ENCODE data around the gene HIVEP3.

HIVEP3 gene

DNA sequence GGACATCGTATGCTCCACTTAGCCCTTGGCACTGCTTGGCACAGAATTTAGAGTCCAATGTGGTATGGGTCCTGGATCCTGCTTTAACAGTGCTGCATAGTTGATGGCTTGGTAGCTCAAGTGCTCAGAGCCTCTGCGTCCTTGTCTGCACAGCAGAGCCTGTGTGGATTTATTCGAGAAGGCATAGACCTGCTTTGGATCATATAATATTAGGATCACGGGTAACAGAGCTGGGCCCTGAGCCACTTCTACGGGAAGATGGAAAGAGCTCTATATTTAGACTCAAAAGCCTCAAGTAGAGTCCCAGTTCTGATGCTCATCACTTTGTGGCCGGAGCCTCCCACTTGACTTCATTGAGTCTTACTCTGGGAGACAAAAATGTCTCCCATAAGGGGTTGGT, 269.9 kb downstream of the HIVEP3 start:
- Histone ChIP-seq H3K4me3 (ENCODE audit: low read length) (no peak overlapping the region), H3K36me3 (replicated peaks; ENCODE audit: insufficient read depth, low read length) (no peaks in the 10 kb centered on the region), H3F3A (ENCODE audit: insufficient read depth, low read length) (no peaks in the 10 kb centered on the region), H3K9ac (ENCODE audit: low read length) (no peak overlapping the region), H3K9me2 (replicated peaks; ENCODE audit: insufficient read depth, low read length) (no peaks in the 10 kb centered on the region), H3K9me3 (replicated peaks; ENCODE audit: insufficient read depth, low read length) (no peaks in the 10 kb centered on the region), H2AFZ (ENCODE audit: low read length) (no peak overlapping the region), H3K4me2 (ENCODE audit: low read depth, low read length) (no peak overlapping the region), H3K79me2 (ENCODE audit: low read length) (no peaks in the 10 kb centered on the region), H3K4me1 (ENCODE audit: low read length) (no peaks in the 10 kb centered on the region), H3K27ac (ENCODE audit: low read length) (no peak overlapping the region), H3K27me3 (replicated peaks; ENCODE audit: insufficient read depth, low read length) (no peaks in the 10 kb centered on the region), H4K20me1 (ENCODE audit: insufficient read depth, low read length) (no peaks in the 10 kb centered on the region)
- TF ChIP-seq, protein P1, sequence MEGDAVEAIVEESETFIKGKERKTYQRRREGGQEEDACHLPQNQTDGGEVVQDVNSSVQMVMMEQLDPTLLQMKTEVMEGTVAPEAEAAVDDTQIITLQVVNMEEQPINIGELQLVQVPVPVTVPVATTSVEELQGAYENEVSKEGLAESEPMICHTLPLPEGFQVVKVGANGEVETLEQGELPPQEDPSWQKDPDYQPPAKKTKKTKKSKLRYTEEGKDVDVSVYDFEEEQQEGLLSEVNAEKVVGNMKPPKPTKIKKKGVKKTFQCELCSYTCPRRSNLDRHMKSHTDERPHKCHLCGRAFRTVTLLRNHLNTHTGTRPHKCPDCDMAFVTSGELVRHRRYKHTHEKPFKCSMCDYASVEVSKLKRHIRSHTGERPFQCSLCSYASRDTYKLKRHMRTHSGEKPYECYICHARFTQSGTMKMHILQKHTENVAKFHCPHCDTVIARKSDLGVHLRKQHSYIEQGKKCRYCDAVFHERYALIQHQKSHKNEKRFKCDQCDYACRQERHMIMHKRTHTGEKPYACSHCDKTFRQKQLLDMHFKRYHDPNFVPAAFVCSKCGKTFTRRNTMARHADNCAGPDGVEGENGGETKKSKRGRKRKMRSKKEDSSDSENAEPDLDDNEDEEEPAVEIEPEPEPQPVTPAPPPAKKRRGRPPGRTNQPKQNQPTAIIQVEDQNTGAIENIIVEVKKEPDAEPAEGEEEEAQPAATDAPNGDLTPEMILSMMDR (IDR thresholded peaks at IDR 0.05; ENCODE audit: low read length): no peak
- no peak for TF ChIP-seq EZH2 (optimal IDR thresholded peaks at IDR 0.05; ENCODE audit: low read depth, low read length)
- no peak for DNase-seq

DNA sequence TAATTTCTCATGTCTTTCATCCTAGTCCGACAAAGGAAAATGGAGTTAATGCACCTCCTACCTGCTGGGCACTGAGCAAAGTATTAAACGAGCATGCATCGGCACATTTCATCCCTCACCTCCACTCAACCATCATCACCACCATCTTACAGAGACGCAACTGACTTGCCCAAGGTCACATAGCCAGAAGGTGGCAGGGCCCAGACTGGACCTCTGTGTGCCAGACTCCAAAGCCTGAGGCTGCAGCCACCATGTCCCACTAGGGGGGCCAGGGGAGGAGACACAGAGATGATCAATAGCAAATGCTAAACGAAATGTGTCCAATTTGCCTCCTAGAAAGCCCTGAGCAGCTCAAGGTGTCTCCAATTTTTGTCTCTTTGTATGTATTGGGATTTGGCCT, 270.5 kb downstream of the HIVEP3 start:
- Histone ChIP-seq H3K9ac (ENCODE audit: low read length) (no peak overlapping the region), H3K9me3 (replicated peaks; ENCODE audit: insufficient read depth, low read length) (no peaks in the 10 kb centered on the region), H3K4me1 (ENCODE audit: low read length) (no peaks in the 10 kb centered on the region), H3K4me2 (ENCODE audit: low read depth, low read length) (no peak overlapping the region), H3F3A (ENCODE audit: insufficient read depth, low read length) (no peaks in the 10 kb centered on the region), H3K27me3 (replicated peaks; ENCODE audit: insufficient read depth, low read length) (no peaks in the 10 kb centered on the region), H3K79me2 (ENCODE audit: low read length) (no peaks in the 10 kb centered on the region), H4K20me1 (ENCODE audit: insufficient read depth, low read length) (no peaks in the 10 kb centered on the region), H3K9me2 (replicated peaks; ENCODE audit: insufficient read depth, low read length) (no peaks in the 10 kb centered on the region), H3K27ac (ENCODE audit: low read length) (no peak overlapping the region), H3K36me3 (replicated peaks; ENCODE audit: insufficient read depth, low read length) (no peaks in the 10 kb centered on the region), H2AFZ (ENCODE audit: low read length) (no peak overlapping the region), H3K4me3 (ENCODE audit: low read length) (no peak overlapping the region)
- no peak for DNase-seq
- TF ChIP-seq, protein P1 (IDR thresholded peaks at IDR 0.05; ENCODE audit: low read length): no peak
- no peak for TF ChIP-seq EZH2phosphoT487 (IDR thresholded peaks at IDR 0.05; ENCODE audit: low read length)
- TF ChIP-seq EZH2 (optimal IDR thresholded peaks at IDR 0.05; ENCODE audit: low read depth, low read length): no peak

DNA sequence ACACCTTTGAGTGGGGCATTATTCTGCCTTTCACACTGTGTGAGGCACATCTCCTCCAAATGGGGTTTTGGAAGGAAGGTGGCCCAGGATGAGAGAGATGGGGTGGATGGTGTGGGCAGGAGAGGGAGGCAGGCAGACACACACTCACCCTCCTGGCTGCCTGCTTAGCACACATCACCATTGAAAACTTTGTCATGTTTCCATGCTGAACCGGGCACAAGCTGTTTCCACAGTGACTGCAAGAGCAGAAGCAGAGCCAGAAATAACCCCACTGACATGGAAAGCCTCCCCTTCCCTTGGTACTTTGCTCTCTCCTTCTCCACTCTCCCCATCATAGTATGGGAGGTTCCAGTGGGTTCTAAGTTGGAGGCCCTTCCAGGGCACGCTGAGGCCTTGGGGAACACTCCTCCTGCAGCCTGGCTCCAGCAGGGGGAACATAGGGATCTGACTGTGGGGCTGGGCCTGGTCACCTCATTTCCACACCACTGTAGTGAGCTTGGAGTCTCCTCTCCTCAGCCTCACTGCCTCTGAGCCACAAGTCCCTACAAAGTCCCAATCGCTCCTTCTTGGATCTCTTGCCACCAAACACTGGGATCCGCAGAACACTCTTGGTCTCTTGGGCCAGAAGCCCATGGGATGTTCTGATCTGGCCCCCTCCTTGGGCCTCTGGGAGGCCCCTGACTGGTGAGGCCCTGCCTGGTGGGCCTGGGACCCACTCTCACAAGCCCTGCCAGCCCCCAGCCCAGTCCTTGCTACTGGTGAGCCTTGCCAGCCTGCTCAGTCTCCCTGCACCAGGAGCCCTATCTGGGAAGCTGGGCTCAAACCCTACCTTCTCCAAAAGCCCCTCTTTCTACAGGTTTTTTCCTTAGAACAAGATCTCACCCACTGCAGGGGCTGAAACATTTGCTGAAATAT, 271.2 kb downstream of the HIVEP3 start:
- Histone ChIP-seq H2AFZ (ENCODE audit: low read length) (no peak overlapping the region), H3K4me1 (ENCODE audit: low read length) (no peaks in the 10 kb centered on the region), H3K36me3 (replicated peaks; ENCODE audit: insufficient read depth, low read length) (no peaks in the 10 kb centered on the region), H4K20me1 (ENCODE audit: insufficient read depth, low read length) (no peaks in the 10 kb centered on the region), H3K27me3 (replicated peaks; ENCODE audit: insufficient read depth, low read length) (no peaks in the 10 kb centered on the region), H3K79me2 (ENCODE audit: low read length) (no peaks in the 10 kb centered on the region), H3K4me3 (ENCODE audit: low read length) (no peak overlapping the region), H3K9me2 (replicated peaks; ENCODE audit: insufficient read depth, low read length) (no peaks in the 10 kb centered on the region), H3K9me3 (replicated peaks; ENCODE audit: insufficient read depth, low read length) (no peaks in the 10 kb centered on the region), H3K27ac (ENCODE audit: low read length) (no peak overlapping the region), H3K4me2 (ENCODE audit: low read depth, low read length) (no peak overlapping the region), H3F3A (ENCODE audit: insufficient read depth, low read length) (no peaks in the 10 kb centered on the region), H3K9ac (ENCODE audit: low read length) (no peak overlapping the region)
- no peak for DNase-seq
- no peak for TF ChIP-seq EZH2phosphoT487 (IDR thresholded peaks at IDR 0.05; ENCODE audit: low read length)
- TF ChIP-seq, protein P1 (IDR thresholded peaks at IDR 0.05; ENCODE audit: low read length): no peak
- TF ChIP-seq EZH2 (optimal IDR thresholded peaks at IDR 0.05; ENCODE audit: low read depth, low read length): no peak
